Peyer's patch (tissue), 4 donors: ENCODE measurements around the gene ELOVL7.

Experiments
- POLR2A ChIP-seq, 2 donors: fragments of 450-650 bp; IDR thresholded peaks; one replicate each; pipeline ENCODE4 v1.5.1; 2017; ENCODE audit warnings: antibody characterized with exemption in 2 of 2, mild to moderate bottlenecking in 2 of 2, moderate library complexity in 2 of 2
- TF ChIP-seq, protein P1 (sequence below), 6 experiments: fragments of 450-650 bp in 4 of 6; fragments of 200-600 bp in 2 of 6; sonication (generic) in 1 of 6; IDR thresholded peaks; one replicate each; pipeline ENCODE4 v1.5.1; 2017 to 2019; ENCODE audit warnings: antibody characterized with exemption in 6 of 6, mild to moderate bottlenecking in 3 of 6, moderate library complexity in 1 of 6

DNA sequence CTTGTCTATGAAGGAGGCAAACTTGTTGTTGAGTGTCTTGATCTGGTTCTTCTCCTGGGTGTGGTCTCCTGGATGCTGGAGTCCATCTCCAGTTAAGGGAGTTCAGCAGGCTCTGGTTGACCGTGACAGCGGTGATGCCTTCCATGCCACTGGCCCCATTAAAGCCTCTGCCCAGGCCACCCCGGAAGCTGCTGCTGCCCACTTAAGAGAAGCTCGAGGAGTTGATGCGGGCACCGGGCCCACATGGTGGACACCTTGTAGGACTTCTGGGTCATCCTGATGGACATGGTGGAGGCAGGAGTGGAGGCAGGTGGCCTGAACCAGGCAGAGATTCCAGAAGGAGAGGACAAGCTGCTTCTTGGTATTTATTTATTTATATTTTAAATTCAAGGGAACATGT, 99.4 kb downstream of the ELOVL7 start:
- TF ChIP-seq, protein P1, sequence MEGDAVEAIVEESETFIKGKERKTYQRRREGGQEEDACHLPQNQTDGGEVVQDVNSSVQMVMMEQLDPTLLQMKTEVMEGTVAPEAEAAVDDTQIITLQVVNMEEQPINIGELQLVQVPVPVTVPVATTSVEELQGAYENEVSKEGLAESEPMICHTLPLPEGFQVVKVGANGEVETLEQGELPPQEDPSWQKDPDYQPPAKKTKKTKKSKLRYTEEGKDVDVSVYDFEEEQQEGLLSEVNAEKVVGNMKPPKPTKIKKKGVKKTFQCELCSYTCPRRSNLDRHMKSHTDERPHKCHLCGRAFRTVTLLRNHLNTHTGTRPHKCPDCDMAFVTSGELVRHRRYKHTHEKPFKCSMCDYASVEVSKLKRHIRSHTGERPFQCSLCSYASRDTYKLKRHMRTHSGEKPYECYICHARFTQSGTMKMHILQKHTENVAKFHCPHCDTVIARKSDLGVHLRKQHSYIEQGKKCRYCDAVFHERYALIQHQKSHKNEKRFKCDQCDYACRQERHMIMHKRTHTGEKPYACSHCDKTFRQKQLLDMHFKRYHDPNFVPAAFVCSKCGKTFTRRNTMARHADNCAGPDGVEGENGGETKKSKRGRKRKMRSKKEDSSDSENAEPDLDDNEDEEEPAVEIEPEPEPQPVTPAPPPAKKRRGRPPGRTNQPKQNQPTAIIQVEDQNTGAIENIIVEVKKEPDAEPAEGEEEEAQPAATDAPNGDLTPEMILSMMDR (IDR thresholded peaks at IDR 0.05), result no peak
- TF ChIP-seq POLR2A (IDR thresholded peaks at IDR 0.05), result no peak
